Mesenteric fat pad (tissue), 1 donor: Measurements from ENCODE around the gene LYPLA2. TPM values are rescaled to one million over a fixed set of nuclear protein-coding genes. Genes with fewer than 3 reads are reported as not detected.
"Not testable (repeated sequence)": the region's sequence is repeated elsewhere in the genome, so short reads cannot be mapped to it uniquely, and the experiment has no call there.

Source experiments
- DNase-seq: peaks from one replicate; pipeline ENCODE4 v3.0.0-alpha.2; 2020; ENCODE audit warnings: low spot score
- total RNA-seq: library from RNA; stranded (reverse); fragmentation: NEBNext Ultra II Directional; extraction: Animal tissue kit (Norgen Biotek cat#: 25700); gene quantifications from one replicate; pipeline ENCODE4 v1.2.1, GENCODE V29; 2021
- donor health status: DM: yes; HTN: yes; CAD: no.

LYPLA2 gene
- total RNA-seq, 1 donor from 2014 or later, result 37.2 TPM

DNA sequence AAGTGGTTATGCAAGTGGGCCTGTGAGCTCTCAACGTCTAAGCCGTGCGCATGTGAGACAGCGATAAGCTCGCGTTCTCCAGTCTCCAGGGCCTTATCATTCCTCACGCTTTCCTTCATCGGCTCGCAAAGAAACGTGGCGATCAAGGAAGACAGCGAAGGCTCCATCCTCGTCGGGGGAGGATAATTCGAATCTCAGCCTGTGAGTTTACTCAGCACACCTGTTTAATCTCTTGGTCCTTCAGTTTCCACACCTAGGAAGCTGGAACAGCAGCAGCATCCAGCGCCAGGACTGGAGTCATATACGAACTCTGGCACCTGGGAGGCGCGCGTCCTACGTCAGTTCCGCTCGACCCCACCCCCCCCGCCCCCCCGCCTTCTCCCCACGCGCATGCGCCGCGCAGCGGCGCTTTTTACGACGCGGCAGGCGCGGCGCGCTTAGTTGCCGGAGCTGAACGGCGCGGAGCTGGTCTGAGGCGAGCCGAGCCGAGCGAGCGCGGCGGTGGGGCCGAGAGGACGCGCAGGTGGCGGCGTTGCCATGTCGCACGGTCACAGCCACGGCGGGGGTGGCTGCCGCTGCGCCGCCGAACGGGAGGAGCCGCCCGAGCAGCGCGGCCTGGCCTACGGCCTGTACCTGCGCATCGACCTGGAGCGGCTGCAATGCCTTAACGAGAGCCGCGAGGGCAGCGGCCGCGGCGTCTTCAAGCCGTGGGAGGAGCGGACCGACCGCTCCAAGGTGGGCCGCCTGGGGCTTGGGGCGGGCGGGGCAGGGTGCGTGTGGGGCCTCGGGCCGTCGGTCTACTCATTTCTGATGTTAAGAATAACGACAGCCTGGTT is 12.7 kb upstream of the LYPLA2 start, which contains the start of gene PITHD1:
TSS of gene PITHD1 (plus strand) at position 440 of the 836 bp plus-strand sequence. CDS start at position 538, 98 bp downstream.
- peak; percentile 94 for DNase-seq

DNA sequence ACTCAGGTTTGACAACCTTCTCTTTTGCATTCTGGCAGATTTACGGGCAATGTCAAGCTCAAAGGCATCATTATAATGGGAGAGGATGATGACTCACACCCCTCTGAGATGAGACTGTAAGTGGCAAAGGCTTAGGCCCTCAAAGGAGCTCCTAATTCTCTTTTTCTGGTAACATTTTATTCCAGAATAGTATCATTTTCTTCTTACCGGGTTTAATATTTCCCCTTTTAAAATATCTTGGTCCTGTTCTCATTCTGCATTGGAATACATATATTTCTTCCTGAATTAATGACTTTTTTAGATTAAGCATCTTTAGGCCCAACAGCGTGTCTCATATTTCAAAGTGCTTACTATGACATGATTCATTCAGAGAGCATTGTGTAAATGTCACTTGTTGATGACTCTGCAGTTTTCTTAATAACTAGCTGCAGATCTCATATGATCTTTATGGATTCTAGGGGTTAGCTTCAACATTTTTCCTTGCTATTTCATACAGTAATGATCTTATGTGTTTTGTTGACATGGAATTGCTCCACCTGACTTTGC is 11.0 kb upstream of the LYPLA2 start:
- DNase-seq, result no peak

DNA sequence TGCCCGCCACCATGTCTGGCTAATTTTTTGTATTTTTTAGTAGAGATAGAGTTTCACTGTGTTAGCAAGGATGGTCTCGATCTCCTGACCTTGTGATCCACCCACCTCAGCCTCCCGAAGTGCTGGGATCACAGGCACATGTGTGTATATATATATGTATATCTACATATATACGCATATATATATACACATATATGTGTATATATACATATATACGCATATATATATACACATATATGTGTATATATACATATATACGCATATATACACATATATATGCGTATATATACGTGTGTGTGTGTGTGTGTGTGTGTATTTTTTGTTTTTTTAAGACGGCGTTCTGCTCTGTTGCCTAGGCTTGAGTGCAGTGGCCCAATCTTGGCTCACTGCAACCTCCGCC is 7.8 kb upstream of the LYPLA2 start:
- DNase-seq, result not testable (repeated sequence)

DNA sequence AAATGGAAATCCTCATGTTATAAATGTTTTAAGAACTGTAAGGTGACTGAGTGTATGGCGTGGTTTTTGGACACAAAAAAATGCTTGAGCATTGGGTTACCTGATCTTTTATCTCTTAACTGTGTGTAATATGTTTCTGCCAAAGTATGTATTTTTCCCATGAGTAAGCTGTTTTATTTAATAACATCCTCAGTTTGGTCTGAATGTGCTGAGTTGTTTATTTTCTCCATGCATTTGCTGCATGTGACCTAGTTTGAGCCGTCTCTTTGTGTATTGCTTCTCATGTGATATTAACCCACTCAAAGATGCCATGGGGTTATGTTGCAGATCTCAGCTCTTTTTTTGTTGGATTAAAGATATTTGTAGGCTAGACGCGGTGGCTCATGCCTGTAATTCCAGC is 6.1 kb upstream of the LYPLA2 start:
- DNase-seq, result no peak

DNA sequence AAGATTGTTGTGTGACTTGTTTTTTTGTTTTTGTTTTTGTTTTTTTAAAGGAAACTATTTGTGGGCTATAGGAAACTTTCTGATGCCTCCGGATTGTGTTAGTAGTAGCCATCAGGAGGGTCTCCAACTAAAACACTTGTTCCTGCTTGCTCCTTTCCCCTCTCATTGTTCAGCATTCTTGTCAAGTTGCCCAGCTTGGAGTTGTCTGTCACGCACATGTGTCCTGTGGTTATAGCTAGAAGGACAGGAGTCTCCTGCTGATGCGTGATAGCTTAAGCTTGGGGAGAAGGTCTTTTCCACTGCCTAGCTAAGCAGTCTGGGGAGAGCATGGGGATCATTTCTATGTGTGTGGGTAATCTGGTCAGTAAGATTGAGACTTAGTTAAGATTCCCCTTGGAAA is 3.2 kb upstream of the LYPLA2 start:
- no peak for DNase-seq

DNA sequence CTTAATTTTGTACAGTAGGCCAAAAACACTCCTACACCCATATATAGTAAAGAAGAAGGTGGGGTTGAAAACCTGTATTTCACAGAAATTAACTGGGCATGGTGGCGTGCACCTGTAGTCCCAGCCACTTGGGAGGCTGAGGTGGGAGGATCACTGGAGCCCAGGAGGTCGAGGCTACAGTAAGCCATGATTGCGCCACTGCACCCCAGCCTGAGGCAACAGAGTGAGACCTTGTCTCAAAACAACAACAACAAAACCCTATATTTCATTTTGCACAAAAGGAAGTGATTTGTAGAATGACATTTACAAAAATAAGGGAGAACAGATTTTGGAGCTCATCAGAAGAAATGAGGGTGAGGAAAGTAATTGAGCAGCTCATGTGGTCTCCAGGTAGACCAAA is 2.2 kb upstream of the LYPLA2 start:
- no peak for DNase-seq

DNA sequence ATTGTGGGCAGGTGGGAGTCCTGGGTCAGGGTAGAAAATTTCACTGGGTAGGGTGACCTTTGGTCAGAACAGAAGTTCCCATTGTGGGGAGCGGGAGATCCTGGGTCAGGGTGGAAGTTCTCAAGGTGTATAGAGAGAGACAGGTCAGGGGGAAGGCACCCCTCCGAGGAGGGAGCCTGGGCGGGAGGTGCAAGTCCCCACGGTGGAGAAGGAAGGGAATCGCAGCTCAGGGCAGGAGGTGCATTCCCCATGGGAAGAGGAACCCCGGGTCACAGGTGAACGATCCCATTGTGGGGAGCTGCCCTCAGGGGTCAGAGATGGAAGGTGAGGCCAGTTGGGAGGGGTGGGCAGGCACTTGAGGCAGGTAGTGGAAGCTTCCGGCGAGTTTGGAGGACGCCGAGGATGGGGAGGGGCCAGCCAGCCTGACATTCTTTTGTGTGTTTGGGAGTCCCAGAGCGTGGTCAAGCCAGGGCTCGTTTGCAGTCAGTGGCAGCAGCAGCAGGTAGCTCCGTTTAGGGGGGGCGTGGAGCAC is 637 bp downstream of the LYPLA2 start:
- no peak for DNase-seq

DNA sequence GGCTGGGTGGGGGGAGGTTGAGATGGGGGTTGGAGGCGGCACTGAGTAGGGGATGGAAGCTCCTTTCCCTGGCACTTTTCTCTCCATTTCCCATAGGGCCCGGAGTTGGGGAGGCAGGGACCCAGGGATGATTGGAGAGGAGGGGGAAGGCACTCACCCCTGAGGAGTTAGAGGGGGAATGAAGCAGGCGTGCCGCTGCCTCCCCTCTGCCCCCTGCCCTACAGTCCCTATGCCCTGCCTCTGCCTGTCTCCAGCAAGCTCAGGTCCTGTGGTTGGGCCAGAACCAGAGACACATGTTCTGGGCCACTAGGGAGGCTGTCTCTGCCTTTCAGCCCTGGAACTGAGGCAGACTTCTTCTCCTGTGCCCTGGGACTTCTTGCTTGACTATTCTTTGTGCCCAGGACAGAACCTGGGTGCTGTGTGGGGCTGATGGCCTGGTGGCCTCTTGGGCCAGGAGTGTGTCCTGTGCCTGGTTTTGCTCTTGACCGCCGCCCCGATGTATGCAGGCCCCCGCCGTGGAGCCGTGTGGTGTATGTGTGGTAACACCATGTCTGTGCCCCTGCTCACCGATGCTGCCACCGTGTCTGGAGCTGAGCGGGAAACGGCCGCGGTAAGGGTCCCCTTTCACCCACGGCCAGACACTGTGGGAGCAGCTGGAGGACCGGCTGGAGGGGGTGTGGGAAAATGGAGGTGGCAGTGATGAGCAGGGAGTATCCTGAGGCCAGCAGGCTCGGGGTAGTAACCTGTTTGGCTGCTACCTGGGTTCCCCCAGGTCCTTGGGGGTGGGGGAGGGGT is 1.4 kb downstream of the LYPLA2 start:
- no peak for DNase-seq

DNA sequence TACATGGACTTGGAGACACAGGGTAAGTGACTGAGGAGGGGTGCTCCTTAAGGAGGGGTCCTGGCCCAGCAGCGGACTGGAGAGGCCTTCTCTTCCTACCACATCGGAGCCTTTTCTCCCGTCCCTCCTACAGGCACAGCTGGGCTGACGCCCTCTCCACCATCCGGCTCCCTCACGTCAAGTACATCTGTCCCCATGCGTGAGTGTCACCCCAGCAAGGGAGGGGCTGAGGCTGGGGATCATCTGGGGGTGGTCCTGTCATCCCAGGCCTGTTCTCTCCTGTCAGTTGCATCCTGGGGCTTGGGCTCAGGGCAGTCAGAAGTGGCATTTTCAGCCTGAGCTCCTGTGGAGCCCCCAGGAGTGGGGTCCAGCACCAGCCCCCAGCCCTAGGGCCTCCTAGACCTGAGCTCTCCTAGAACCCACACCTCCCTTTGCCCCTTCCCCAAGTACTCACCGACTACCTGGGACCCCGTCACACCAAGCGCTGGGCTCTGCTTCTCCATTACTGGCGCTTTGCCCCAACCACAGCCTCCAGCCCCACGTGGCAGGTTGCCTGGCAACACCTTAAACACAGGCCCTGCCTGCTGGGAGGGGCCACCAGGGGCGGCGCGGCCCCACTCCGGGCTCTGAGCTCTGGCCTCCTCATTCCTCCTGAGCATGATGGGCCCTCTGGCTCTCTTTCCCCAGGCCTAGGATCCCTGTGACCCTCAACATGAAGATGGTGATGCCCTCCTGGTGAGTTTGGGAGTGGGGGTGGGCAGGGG is 2.3 kb downstream of the LYPLA2 start:
- no peak for DNase-seq

DNA sequence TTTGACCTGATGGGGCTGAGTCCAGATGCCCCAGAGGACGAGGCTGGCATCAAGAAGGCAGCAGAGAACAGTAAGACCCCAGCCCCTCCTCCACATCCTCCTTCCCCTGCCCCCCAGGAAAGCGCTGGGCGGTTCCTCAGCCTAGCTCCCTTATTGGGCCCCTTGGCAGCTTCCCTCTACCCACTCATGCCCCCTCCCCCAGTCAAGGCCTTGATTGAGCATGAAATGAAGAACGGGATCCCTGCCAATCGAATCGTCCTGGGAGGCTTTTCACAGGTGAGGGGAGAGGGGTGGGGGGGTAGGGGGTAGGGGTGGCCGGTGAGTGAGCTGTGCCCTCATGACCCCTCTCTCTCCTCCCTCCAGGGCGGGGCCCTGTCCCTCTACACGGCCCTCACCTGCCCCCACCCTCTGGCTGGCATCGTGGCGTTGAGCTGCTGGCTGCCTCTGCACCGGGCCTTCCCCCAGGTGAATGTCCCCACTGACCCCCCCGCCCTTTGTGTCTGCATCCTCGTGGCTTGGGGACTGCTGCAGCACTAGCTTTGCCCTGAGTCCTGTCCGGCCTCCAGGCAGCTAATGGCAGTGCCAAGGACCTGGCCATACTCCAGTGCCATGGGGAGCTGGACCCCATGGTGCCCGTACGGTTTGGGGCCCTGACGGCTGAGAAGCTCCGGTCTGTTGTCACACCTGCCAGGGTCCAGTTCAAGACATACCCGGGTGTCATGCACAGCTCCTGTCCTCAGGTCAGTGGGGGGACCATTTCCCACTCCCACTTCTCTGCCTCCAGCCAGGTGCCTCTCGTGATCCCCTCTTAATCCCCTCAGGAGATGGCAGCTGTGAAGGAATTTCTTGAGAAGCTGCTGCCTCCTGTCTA is 3.2 kb downstream of the LYPLA2 start:
- no peak for DNase-seq

DNA sequence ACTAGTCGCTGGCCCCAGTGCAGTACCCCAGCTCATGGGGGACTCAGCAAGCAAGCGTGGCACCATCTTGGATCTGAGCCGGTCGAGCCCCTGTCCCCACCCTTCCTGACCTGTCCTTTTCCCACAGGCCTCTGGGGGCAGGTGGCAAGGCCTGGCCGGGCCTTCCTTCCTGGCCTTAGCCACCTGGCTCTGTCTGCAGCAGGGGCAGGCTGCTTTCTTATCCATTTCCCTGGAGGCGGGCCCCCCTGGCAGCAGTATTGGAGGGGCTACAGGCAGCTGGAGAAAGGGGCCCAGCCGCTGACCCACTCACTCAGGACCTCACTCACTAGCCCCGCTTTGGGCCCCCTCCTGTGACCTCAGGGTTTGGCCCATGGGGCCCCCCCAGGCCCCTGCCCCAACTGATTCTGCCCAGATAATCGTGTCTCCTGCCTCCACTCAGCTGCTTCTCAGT is 3.8 kb downstream of the LYPLA2 start:
- DNase-seq, result not testable (repeated sequence)

DNA sequence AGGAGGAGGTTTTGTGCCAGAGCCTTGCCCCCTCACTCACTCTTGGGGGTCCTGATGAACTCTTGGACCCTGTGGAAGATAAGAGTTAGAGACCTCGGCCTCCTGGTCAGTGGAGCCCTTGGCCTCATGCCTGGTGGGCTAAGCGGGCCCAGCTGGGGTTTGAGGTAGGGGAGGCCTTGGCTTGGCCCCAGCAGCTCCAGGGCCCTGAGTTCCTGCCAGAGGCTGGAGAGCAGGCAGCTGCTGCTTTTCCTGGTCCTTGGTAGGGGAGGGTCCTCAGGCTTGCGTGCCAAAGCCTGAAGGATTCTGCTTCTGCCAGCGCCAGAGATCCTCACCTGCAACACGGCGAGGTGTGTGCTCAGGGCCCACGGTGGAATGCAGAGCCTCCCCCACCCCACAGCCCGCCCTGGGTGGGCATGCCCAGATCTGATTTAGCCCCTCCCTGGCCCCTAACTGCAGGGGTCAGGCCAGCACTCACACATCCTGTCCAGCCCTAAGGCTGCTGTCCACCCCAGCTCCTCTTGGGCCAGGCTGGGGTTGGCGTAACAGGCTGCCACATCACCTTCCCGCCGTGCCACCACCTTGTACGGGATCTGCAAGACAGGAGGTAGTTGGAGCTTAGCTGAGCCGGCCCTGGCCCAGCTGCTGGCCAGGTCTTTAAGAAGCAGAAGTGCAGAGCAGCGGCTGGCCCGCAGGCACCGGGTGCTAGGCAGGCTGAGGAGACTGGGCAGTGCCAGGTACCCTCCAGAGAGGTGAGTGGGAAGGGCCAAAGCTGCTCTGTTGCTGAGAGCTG is 4.9 kb downstream of the LYPLA2 start:
- no peak for DNase-seq

DNA sequence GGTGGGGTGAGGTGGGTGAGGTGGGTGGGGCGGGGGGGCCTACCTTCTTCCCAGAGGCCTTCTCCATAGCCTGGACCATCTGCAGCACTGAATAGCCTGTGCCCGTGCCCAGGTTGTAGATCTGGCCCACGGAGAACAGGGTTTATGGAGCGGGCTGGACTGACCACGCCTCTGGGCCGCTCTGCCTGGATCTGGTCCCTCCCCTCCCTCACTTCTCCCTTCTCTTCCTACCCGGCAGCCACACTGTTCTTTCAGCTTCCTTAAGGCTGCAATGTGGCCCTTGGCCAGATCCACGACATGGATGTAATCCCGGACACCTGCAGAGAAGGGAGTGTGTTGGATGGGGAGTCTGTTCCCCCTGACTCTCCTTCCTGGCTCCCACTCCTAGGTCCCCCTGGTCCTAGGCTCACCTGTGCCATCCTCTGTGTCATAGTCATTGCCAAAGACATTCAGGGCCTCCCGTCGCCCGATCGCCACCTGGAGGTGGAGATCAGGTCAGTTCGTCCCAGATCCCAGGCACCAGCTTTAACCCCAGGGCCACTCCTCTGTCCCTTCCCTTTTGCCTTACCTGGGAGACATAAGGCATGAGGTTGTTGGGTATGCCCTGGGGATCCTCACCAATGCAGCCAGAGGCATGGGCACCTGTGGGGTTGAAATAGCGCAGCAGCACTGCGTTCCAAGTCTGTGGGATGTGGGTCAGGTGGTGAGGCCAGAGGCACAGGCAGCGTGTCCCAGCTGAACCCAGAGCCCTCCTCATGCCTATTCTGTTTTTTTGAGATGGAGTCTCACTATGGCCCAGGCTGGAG is 5.7 kb downstream of the LYPLA2 start:
- no peak for DNase-seq

DNA sequence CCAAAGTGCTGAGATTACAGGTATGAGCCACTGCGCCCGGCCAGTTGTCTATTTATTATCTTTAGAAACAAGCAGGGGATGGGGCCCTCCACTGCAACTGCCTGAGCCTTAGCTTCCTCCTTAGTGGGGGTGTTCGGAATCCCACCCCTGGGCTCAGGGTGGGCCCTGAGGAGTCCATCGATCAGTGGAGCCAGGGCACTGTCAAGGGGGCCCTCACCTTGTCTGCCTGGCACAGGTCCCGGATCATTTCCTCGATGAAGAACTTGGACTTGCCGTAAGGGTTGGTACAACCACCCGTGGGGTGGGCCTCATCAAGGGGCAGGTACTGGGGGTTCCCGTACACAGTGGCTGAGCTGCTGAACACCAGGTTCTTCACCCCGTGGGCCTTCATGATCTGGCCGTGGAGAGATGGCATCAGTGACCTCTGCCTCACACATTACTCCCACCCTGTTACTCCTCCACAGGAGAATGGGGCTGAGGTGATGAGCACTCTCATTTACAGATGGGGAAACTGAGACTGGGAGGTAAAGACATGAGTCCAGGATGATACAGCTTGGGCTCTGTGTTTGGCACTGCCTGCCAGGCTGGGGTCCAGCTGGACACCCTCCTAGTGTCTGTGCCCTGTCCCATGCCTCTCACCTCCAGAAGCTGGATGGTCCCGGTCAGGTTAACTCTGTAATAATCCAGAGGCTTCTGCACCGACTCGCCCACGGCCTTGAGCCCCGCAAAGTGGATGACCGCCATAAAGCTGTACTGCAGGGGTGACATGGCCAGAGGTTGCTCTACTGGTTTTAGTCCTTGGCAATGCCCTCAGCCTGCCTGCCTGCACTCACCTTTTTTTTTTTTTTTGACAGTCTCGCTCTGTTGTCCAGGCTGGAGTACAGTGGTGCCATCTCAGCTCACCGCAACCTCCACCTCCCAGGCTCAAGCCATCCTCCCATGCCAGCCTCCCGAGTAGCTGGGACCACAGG is 6.8 kb downstream of the LYPLA2 start:
- DNase-seq, result no peak

DNA sequence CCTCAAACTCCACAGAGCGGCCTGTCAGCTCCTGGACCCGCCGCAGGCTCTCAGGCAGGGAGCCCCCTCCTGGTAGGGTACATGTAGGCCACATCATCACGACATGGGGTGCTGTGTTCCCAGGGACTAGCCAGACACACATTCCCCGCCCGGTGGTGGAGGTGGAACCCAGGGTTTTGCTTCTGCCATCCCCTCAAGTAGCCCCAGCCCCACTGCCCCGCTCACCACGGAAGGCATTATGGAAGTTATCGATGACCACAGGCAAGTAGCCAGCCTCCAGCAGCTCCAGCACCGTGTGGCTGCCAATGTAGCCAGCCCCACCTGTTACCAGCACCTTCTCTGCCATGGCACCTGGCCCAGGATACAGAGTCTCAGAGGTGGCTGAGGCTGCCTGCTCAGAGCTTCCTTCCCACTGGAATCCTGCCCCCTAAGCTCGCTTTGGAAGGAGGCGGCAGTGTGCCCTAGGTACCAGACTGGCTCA is 7.8 kb downstream of the LYPLA2 start:
- DNase-seq, result no peak

DNA sequence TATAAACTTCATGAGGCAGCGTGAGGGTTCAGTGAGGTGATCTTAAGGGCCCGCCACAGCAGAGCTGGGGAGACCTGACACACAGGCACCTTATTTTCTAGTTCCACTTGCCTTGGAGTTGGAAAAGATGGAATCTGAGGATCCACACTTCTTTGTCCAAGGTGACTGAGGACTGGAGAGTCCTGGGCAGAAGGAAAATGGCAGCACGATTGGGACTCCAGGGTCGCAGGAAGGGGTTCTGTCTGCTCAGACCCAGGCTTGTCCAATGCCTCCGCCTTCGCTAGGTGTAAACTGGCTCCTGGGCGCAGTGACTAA is 8.3 kb downstream of the LYPLA2 start:
- no peak for DNase-seq
